ENCODE results near the gene CDH8. TPM values are rescaled to one million over a fixed set of nuclear protein-coding genes. Genes with fewer than 3 reads are reported as not detected.

The CDH8 gene
- total and polyA plus RNA-seq, 4 donors: 28.5 to 70.7 (median 47.7) TPM

DNA sequence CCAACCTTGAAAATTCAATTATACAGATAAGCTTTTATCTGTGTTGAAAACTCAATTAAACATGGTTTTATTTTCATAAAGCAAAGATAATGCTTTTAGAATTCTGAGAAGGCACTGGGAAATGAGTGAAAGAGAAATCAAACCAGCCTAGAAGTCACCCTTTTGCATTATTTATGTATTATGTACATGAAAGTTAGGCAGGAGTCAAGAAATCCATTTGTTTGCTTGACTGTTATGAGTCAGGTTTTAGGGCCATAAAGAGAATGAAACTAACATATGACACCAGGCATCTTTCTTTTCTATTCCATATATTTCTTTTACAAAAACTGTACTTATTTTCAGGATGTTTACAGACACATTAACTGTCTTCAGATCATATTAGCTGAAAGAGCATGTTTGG lies 23.3 kb upstream of the CDH8 start:
- no peak overlapping the region for H3K27ac ChIP-seq (ENCODE audit: low read depth, low read length)
- H3K9me3 ChIP-seq (ENCODE audit: control insufficient read depth, insufficient read depth, low read length): no peaks in the 10 kb centered on the region
- H3K4me3 ChIP-seq (ENCODE audit: low read depth, low read length): no peak overlapping the region
- no peaks in the 10 kb centered on the region for H3K4me1 ChIP-seq (ENCODE audit: control insufficient read depth, insufficient read depth, low read length)
- no peaks in the 10 kb centered on the region for H3K36me3 ChIP-seq (ENCODE audit: control insufficient read depth, insufficient read depth, low read length)
- no peaks in the 10 kb centered on the region for H3K27me3 ChIP-seq (ENCODE audit: control insufficient read depth, insufficient read depth, low read length)
- DNase-seq (ENCODE audit: low read depth in 4 of 6, low spot score in 6 of 6): no peak

GRCh38 chr16:62058412-62058811 lies 22.2 kb upstream of the CDH8 start:
- no peak for DNase-seq (ENCODE audit: low read depth in 4 of 6, low spot score in 6 of 6)
- 86% methylated on average over 8 of the region's 8 CpGs for WGBS (ENCODE audit: insufficient coverage)
- Histone ChIP-seq H3K27me3 (ENCODE audit: control insufficient read depth, insufficient read depth, low read length) (no peaks in the 10 kb centered on the region), H3K4me3 (ENCODE audit: low read depth, low read length) (no peak overlapping the region), H3K4me1 (ENCODE audit: control insufficient read depth, insufficient read depth, low read length) (no peaks in the 10 kb centered on the region), H3K9me3 (ENCODE audit: control insufficient read depth, insufficient read depth, low read length) (no peaks in the 10 kb centered on the region), H3K36me3 (ENCODE audit: control insufficient read depth, insufficient read depth, low read length) (no peaks in the 10 kb centered on the region), H3K27ac (ENCODE audit: low read depth, low read length) (no peak overlapping the region)

DNA sequence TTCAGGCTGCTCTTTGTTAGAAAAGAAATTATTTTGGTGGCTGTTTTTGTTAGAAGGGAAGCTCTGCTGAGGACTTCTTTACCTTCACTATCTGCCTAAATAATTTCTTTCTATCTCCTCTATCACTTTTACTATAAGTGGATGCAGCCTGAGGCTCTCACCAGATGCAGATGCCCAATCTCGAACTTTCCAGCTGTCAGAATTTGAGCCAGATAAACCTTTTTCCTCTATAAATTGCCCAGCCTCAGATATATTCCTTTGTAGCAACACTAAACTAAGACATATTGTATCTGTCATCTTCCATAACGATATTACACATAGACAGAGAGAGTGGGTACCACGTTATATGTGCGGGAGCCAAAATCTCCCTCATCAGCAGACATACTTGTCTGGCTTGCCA lies 15.7 kb upstream of the CDH8 start:
- H3K27me3 ChIP-seq (ENCODE audit: control insufficient read depth, insufficient read depth, low read length): no peaks in the 10 kb centered on the region
- whole genome bisulfite sequencing (ENCODE audit: insufficient coverage): 100% methylated on average over 3 of the region's 4 CpGs
- DNase-seq (ENCODE audit: low read depth in 4 of 6, low spot score in 6 of 6): no peak

GRCh38 chr16:62050793-62051192 lies 14.6 kb upstream of the CDH8 start:
- no peaks in the 10 kb centered on the region for H3K36me3 ChIP-seq (ENCODE audit: control insufficient read depth, insufficient read depth, low read length)
- H3K27ac ChIP-seq (ENCODE audit: low read depth, low read length): no peak overlapping the region
- no peak for DNase-seq (ENCODE audit: low read depth in 4 of 6, low spot score in 6 of 6)
- no peaks in the 10 kb centered on the region for H3K27me3 ChIP-seq (ENCODE audit: control insufficient read depth, insufficient read depth, low read length)
- no peaks in the 10 kb centered on the region for H3K4me1 ChIP-seq (ENCODE audit: control insufficient read depth, insufficient read depth, low read length)
- H3K4me3 ChIP-seq (ENCODE audit: low read depth, low read length): no peak overlapping the region
- no peaks in the 10 kb centered on the region for H3K9me3 ChIP-seq (ENCODE audit: control insufficient read depth, insufficient read depth, low read length)
- 57% methylated on average over 2 of the region's 3 CpGs for WGBS (ENCODE audit: insufficient coverage)

More for the DNA sequence above, 15.7 kb upstream of the CDH8 start:
- no peaks in the 10 kb centered on the region for H3K4me1 ChIP-seq (ENCODE audit: control insufficient read depth, insufficient read depth, low read length)
- no peak overlapping the region for H3K4me3 ChIP-seq (ENCODE audit: low read depth, low read length)
- H3K36me3 ChIP-seq (ENCODE audit: control insufficient read depth, insufficient read depth, low read length): no peaks in the 10 kb centered on the region
- no peaks in the 10 kb centered on the region for H3K9me3 ChIP-seq (ENCODE audit: control insufficient read depth, insufficient read depth, low read length)
- no peak overlapping the region for H3K27ac ChIP-seq (ENCODE audit: low read depth, low read length)

- Histone ChIP-seq H3K9me3 (ENCODE audit: control insufficient read depth, insufficient read depth, low read length) (no peaks in the 10 kb centered on the region), H3K36me3 (ENCODE audit: control insufficient read depth, insufficient read depth, low read length) (no peaks in the 10 kb centered on the region), H3K4me1 (ENCODE audit: control insufficient read depth, insufficient read depth, low read length) (no peaks in the 10 kb centered on the region), H3K4me3 (ENCODE audit: low read depth, low read length) (no peak overlapping the region), H3K27me3 (ENCODE audit: control insufficient read depth, insufficient read depth, low read length) (no peaks in the 10 kb centered on the region), H3K27ac (ENCODE audit: low read depth, low read length) (no peak overlapping the region)
- WGBS (ENCODE audit: insufficient coverage): no CpG with 5 or more reads among the region's 1 CpG
- peak in 1 of 6 donors; percentile 60 for DNase-seq (ENCODE audit: low read depth in 4 of 6, low spot score in 6 of 6)
Observed at GRCh38 chr16:62046801-62047200, 10.6 kb upstream of the CDH8 start.

- Histone ChIP-seq H3K27ac (ENCODE audit: low read depth, low read length) (no peak overlapping the region), H3K9me3 (ENCODE audit: control insufficient read depth, insufficient read depth, low read length) (no peaks in the 10 kb centered on the region), H3K36me3 (ENCODE audit: control insufficient read depth, insufficient read depth, low read length) (no peaks in the 10 kb centered on the region), H3K27me3 (ENCODE audit: control insufficient read depth, insufficient read depth, low read length) (peaks cover 21% of the 10 kb centered on the region), H3K4me3 (ENCODE audit: low read depth, low read length) (no peak overlapping the region), H3K4me1 (ENCODE audit: control insufficient read depth, insufficient read depth, low read length) (peaks cover 8% of the 10 kb centered on the region)
- no CpG with 5 or more reads among the region's 4 CpGs for WGBS (ENCODE audit: insufficient coverage)
- DNase-seq (ENCODE audit: low read depth in 4 of 6, low spot score in 6 of 6): peak in 4 of 6 donors; percentile 43 to 96 (median 76)
Observed at GRCh38 chr16:62041401-62041800, 5.2 kb upstream of the CDH8 start.

DNA sequence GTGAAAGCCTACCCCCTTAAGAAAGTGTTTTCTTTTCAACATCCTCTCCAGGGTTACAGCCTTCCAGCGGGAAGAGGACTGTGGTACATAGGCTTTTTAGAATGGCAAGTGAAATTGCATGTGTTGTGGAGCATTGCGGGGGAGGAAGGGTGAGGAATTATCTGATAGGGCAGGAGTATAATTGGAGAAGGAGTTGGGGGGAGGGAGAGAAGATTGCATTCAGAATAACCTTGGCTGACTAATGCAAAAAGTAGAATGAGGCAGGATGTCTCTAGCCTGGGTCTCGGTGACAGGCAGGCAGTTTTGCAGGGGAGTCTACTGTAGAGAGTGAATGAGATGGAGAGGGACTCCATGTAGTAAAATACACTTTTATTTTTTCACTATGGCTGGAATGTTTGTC lies 2.4 kb upstream of the CDH8 start:
- Histone ChIP-seq H3K27ac (ENCODE audit: low read depth, low read length) (no peak overlapping the region), H3K9me3 (ENCODE audit: control insufficient read depth, insufficient read depth, low read length) (no peaks in the 10 kb centered on the region), H3K4me3 (ENCODE audit: low read depth, low read length) (no peak overlapping the region), H3K36me3 (ENCODE audit: control insufficient read depth, insufficient read depth, low read length) (no peaks in the 10 kb centered on the region), H3K4me1 (ENCODE audit: control insufficient read depth, insufficient read depth, low read length) (peaks cover 29% of the 10 kb centered on the region), H3K27me3 (ENCODE audit: control insufficient read depth, insufficient read depth, low read length) (peaks cover 41% of the 10 kb centered on the region)
- 60% methylated on average over 1 of the region's 3 CpGs for WGBS (ENCODE audit: insufficient coverage)
- DNase-seq (ENCODE audit: low read depth in 4 of 6, low spot score in 6 of 6): peak in 2 of 6 donors; percentile 9 to 67

DNA sequence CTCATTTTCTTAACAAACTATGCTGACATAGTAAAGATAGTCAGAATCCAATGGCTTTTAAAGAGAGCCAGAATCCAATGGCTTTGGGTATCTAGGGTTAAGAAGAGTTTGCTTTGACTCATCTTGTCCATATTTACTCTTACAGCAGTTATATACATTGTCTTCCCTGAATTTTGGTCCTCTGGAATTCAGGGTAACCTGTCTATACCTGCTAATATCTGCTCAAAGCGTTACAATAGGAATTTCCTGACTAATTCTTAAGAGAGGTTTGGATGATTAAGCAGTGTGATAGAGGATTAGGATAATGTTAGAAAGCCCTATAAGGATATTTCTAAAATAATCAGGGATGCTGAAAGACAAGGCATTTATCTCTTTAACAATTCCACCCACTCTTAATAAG lies 2.0 kb upstream of the CDH8 start:
- Histone ChIP-seq H3K27me3 (ENCODE audit: control insufficient read depth, insufficient read depth, low read length) (peaks cover 41% of the 10 kb centered on the region), H3K4me1 (ENCODE audit: control insufficient read depth, insufficient read depth, low read length) (peaks cover 29% of the 10 kb centered on the region), H3K36me3 (ENCODE audit: control insufficient read depth, insufficient read depth, low read length) (no peaks in the 10 kb centered on the region), H3K4me3 (ENCODE audit: low read depth, low read length) (no peak overlapping the region), H3K27ac (ENCODE audit: low read depth, low read length) (no peak overlapping the region), H3K9me3 (ENCODE audit: control insufficient read depth, insufficient read depth, low read length) (no peaks in the 10 kb centered on the region)
- WGBS (ENCODE audit: insufficient coverage): no CpG with 5 or more reads among the region's 1 CpG
- no peak for DNase-seq (ENCODE audit: low read depth in 4 of 6, low spot score in 6 of 6)

- Histone ChIP-seq H3K27me3 (ENCODE audit: control insufficient read depth, insufficient read depth, low read length) (peaks cover 41% of the 10 kb centered on the region), H3K27ac (ENCODE audit: low read depth, low read length) (peak overlapping the region; percentile 13), H3K9me3 (ENCODE audit: control insufficient read depth, insufficient read depth, low read length) (no peaks in the 10 kb centered on the region), H3K4me3 (ENCODE audit: low read depth, low read length) (peak overlapping the region; percentile 67), H3K36me3 (ENCODE audit: control insufficient read depth, insufficient read depth, low read length) (no peaks in the 10 kb centered on the region), H3K4me1 (ENCODE audit: control insufficient read depth, insufficient read depth, low read length) (peaks cover 29% of the 10 kb centered on the region)
- under 1% methylated on average over 14 of the region's 15 CpGs for WGBS (ENCODE audit: insufficient coverage)
- peak in 2 of 6 donors; percentile 55 to 78 for DNase-seq (ENCODE audit: low read depth in 4 of 6, low spot score in 6 of 6)
Observed at GRCh38 chr16:62036802-62037135, 531 bp upstream of the CDH8 start.

DNA sequence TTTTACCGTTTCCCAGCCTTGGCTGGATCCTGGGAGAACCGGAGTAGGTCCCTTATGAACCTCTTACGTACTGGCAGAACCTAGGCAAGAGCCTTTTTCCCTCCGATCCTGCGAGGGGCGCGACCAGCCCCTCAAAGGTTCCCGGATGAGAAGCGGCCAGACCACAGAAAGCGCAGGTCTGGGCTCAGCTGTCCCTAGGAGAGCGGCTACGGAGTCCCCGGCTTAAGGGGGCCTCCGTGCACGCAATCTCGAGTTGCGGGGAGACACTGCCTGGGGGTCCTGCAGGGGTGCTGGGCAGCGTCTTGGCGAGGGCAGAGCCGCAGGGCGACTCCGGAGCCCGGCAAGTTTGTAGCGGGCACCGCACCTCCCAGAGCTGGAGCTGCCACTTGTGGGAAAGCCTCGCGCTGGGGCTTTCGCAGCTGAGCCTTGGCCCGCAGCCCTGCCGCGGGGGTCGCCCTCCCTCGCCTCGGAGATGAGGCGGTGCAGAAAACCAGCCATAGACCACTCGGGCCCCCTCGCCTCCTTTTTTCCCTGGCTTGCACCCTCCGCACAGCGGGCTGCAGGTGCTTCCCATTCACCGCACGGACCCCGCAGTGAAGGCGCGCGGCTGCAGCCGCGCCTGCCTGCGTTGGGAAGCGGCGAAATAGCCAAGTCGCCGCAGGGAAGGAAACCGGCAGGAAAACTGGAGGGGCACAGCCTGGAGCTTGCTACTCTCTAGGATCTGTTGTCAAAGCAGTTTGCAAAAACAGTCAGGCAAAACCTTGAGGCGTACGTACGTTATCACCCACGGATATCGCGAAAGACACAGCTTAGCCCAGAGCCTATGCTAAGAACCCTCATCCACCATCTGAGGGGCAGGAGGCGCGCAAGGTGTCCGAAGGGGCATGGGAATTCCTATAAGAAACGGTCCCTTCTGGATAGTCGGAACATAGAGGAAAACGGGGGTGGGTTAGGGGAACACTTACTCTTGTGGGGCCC lies 834 bp downstream of the CDH8 start:
- H3K27me3 ChIP-seq (ENCODE audit: control insufficient read depth, insufficient read depth, low read length): peaks cover 41% of the 10 kb centered on the region
- DNase-seq (ENCODE audit: low read depth in 4 of 6, low spot score in 6 of 6): peak in 4 of 6 donors; percentile 42 to 87 (median 70)
- peak overlapping the region; percentile 55 for H3K27ac ChIP-seq (ENCODE audit: low read depth, low read length)
- peaks cover 29% of the 10 kb centered on the region for H3K4me1 ChIP-seq (ENCODE audit: control insufficient read depth, insufficient read depth, low read length)
- H3K9me3 ChIP-seq (ENCODE audit: control insufficient read depth, insufficient read depth, low read length): no peaks in the 10 kb centered on the region
- H3K36me3 ChIP-seq (ENCODE audit: control insufficient read depth, insufficient read depth, low read length): no peaks in the 10 kb centered on the region
- H3K4me3 ChIP-seq (ENCODE audit: low read depth, low read length): peak overlapping the region; percentile 67
- under 1% methylated on average over 63 of the region's 65 CpGs for WGBS (ENCODE audit: insufficient coverage)

All from spinal cord (tissue), 10 donors.